SKM-1 (cell line): ENCODE results near the gene IL32.

Experiments used
- DNase-seq: peaks from one replicate; lab custom pipeline; 2025; ENCODE audit not compliant: unreplicated experiment; lab: John Stamatoyannopoulos, UW

The IL32 gene

DNA sequence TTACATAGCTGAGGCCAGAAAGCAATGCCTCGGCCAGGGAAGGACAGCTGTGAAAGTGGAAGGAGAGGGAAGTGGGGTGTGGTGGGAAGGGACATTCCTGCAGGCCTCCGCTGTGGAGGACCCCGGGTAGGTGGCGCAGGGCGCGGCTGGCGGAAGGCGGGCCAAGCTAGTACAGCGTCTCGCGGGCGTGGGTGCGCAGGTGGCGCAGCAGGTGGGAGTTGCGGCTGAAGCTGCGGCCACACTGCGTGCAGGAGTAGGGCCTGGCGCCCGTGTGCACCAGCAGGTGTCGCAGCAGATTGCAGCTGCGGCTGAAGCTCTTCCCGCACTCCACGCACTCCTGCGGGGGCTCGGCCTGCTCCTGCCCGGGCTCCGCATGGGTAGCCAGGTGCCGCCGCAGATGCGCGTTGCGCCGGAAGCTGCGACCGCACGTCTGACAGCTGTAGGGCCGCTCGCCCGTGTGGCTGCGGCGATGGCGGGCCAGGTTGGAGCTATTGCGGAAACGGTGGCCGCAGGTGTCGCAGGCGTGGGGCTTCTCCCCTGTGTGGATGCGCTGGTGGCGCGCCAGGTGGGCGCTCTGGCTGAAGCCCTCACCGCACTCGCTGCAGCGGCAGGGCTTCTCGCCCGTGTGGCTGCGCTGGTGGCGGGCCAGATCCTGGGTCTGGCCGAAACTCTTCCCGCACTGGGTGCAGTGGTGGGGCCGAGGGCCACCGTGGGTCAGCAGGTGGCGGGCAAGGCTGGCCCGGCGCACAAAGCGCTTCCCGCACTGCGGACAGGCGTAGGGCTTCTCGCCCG lies 23.7 kb downstream of the IL32 start:
- no peak for DNase-seq

DNA sequence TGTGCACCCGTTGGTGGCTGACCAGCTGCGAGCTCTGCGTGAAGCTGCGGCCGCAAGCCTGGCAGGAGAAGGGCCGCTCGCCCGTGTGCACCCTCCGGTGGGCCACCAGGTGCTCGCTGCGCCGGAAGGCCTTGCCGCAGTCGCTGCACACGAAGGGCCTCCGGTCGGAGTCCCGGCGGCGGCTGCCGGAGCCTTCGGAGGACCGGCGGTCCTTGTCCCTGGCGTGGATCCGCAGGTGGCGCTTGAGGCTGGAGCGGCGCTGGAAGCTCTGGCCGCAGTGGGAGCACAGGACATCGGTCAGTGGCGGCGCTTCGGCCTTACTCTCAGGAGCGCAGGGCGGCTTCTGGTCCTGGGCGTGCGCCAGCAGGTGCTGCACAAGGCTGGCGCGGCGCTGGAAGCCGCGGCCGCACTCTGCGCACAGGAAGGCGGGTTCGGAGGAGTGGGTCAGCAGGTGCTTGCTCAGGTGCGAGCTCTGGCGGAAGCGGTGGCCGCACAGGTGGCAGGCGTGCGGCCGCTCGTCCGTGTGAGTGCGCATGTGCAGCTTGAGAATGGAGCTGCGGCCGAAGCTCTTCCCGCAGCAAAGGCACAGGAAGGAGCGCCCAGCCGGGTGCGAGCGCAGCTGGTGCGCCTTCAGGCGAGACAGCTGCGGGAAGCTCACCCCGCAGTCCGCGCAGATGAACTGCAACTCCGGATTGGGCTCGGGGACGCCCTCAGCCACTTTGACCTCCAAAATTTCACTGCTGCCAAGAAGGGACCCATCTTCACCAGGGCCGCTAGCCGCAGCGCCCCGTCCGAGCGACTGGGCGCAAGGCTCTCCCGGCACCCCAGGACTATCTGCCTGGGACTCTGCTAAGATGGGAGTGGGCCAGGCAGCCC lies 24.5 kb downstream of the IL32 start:
- DNase-seq: no peak

DNA sequence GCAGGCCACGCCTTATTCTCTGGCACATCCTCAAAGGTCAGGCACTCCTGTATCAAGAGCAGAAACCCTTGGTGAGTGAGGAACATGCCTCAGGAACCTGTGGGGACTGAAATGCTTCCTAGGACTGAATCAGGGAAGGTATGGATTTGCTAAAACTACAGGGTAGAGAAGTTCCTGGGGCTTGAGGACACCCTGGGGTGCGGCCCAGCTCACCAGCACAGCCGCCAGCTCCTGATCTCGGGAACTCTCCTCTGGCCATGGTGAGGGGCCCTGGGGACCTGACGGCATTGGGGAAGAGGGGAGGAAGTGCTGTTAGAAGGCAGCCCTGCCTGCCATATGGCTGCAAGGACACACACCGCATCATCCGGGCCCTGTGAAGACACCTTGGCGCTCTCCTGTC lies 26.1 kb downstream of the IL32 start:
- no peak for DNase-seq

DNA sequence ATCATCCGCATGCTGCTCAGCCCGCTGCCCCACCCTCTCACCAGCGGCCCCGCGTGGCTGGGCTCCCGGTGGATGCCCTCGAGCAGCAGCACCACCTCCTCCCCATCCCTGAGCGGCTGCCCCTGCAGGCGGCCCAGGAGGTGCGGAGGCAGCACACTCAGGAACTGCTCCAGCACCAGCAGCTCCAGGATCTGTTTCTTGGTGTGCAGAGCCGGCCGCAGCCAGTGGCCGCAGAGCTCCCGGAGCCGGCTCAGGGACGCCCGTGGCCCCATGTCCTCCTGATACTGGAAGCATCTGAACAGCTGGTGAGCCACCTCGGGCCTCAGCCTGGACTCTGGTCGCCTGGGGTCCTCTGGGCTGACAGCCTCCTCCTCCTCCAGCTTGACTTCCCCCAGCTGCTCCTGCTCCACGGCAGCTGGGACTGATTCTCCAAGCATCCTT lies 27.1 kb downstream of the IL32 start:
- no peak for DNase-seq

DNA sequence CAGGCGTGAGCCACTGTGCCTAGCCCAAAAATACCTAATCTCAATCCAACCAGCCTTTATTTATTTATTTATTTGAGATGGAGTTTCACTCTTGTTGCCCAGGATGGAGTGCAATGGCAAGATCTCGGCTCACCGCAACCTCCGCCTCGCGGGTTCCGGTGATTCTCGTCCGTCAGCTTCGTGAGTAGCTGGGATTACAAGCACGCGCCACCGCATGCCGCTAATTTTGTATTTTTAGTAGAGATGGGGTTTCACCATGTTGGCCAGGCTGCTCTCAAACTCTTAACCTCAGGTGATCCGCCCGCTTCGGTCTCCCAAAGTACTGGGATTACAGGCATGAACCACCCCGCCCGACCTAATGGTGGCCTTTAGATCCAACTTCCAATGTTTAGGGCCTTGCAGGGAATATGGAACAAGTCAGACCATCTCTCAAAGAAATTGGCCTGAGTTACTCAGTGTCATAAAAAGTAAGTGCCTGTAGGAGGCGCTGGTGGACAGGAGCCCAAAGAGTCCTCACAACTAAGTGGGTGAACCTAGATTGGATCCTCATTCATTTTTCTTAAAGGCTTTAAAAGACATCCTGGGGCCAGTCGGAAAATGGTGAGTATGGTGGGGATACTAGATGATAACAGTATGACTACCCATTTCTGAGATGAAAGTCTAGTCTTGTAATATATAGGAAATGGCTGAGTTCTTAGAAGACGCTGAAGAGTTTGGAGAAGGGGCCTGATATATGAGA lies 29.0 kb downstream of the IL32 start:
- no peak for DNase-seq

DNA sequence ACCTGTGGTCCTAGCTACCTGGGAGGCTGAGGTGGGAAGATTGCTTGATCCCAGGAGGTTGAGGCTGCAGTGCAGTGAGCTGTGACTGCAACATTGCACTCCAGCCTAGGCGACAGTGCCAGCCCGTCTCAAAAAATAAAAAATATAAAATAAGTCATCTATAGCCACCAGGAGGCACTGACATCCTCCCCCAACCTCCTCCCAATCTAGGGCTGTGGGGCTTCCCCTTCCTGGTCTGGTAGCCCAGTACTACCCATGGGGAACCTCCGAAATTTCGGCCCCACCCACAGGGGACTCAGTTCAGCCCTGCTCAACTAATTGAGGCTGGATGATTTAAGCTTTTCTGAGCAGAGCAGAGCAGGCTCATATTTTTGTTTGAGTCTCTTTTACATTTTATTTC lies 30.4 kb downstream of the IL32 start:
- peak; percentile 76 for DNase-seq

DNA sequence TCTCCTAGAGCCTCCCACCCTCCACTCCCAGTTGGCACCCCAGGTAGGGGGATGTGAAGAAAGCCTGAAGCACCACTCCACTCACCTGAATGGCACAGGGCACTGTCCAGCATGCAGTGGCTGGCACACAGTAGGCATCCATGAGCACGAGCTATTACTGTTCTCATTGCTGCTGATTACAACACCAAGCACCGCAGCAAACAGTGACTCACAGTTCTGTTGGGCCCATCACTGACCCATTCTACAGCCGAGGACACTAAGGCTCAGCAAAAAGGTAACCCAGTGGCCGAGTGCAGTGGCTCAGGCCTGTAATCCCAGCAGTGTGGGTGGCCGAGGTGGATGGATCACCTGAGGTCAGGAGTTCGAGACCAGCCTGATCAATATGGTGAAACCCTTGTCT lies 30.9 kb downstream of the IL32 start:
- no peak for DNase-seq

DNA sequence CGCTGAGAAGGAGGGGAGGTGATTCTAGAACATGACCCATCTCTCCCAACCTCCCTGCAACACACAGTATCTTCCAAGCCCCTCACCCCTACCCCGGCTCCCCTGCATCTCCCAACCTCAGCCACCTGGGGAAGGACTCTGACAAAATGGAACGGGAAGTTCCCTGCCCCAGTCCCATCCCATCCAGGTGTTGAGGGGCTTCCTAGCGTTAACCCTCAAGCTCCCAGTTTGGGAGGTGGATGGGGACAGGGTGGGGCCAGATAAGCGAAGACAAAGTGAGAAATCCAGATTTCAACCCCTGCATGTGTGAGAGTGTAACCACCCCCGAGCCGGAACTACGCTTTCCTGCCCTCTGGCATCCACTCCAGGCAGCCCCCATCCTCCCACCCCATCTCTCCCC lies 31.8 kb downstream of the IL32 start:
- DNase-seq: no peak

DNA sequence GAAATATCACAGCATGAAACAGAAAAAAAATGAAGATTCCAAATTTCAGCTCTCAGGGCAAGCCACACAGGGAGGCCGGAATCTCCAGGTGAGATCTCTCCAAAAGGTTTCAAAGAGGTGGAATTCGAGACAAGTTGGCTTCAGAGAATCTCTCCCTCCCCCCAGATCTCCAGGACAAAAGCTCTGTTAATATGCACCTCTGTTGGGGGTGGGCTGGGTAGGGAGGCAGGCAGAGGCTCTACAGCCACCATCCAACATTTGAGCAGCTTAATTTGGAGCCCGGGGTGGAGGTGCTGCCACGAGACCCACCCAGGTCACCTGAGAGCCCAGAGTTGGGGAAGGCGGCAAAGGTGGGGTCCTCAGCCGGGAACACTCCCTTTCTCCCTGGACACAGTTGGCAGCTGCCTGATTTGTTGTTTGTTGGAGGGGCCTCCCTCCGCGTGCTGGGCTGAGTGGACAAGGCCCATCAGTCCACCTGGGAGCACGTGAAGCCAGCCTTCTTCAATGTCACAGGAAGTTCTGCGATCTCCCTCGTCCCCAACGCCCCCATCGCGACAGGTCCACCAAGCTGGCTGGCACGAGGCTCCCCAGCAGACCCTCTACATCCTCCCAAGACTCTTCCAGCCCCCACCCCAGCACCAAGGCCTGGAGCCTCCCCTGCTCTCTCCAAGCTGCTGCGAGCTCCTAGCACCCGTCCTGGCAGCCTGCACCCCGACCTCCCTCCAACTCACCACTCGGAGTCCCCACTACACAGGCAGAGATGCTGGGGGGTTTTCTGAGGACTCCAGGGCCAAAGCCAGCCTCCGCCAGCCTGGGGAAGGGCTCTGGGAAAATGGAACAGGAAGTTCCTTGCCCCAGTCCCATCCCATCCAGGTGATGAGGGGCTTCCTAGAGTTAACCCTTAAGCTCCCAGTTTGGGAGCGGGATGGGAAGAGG lies 33.3 kb downstream of the IL32 start, which contains the start of gene ZSCAN10:
Gene ZSCAN10 (minus strand): TSS at position 836 of the 936 bp plus-strand sequence. CDS start 6,357 bp downstream, outside the sequence.
- DNase-seq: no peak

DNA sequence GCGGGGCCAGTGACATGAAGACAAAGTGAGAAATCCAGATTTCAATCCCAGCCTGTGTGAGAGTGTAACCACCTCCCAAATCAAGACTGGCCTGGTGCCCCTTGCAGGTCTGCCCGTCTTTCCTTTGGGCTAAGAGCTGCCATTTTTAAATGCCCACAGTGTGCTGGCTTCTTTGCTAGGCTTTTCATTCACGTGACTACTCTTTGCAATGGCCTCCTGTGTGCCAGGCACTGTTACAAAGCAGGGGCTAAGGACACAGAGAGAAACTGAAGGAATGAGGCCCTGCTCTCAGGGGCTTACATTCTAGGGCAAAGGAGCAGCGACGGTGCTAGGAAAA lies 33.9 kb downstream of the IL32 start:
- DNase-seq: no peak

DNA sequence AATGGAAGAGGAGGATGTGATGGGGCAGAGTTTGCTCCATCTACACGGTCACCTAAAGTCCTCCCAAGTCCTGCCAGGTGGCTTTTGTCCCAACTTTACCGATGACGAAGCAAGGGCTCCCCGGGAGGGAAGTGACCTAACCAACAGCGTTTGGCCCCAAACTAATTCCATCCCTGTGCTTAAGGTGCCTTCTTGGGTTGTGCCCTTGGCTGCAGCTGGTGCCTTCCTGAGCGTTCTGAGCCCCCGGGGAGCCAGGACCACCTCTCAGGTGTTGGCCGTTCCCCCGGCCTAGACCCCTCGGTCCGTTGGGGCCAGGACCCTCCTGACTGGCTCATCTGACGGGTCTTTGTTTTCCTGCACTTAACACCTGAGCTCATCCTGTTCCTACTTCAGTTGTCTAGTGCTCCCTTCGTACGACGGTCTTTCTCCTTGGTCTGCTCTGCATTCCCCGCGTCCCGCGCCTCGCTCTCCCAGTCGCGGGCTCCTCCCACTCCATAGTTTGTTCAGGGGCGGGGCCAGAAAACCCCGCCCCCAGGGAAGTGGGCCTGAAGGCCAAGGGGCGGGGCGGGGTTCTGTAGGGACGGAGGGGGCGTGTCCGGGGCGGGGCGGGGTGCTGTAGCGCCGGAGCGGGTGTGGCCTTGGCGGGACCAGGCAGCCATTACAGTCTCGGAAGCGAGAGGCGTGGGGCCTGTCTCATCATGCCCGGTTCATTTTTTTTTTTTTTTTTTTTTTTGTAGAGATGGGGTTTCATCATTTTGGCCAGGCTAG lies 34.5 kb downstream of the IL32 start:
- peak; percentile 28 for DNase-seq

DNA sequence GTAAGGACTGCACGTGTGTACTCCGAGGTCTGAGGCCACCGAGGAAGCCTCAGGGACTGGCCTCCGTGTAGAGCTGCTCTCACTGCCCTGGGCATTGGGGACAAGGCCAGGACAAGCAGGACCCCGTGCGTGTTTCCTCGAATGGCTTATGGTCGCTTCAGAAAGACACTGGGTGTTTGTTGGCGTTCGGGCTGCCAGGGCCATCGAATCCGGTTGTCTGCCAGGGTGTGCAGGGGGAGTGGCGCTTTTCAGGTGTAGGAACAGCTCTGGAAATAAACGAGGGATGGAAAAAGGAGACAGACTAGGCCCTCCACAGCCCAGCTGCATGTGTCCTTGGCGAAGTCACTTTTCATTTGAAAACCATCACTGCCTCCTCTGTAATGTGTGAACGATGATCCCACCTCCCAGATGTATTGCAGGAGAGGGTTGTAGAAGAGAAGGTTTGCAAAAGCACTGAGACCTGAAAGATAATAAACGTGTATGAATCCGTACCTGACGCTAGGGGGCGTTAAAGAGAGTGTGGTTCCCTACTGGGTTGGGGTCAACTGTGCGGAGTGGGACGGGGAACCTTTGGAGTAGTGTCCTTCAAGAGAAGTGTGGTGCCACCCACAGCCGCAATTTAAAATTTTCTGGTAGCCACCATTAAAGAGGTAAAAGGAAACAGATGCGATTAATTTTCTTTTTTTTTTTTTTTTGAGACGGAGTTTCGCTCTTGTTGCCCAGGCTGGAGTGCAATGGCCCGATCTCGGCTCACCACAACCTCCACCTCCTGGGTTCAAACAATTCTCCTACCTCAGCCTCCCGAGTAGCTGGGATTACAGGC lies 35.8 kb downstream of the IL32 start:
- peak; percentile 57 for DNase-seq

DNA sequence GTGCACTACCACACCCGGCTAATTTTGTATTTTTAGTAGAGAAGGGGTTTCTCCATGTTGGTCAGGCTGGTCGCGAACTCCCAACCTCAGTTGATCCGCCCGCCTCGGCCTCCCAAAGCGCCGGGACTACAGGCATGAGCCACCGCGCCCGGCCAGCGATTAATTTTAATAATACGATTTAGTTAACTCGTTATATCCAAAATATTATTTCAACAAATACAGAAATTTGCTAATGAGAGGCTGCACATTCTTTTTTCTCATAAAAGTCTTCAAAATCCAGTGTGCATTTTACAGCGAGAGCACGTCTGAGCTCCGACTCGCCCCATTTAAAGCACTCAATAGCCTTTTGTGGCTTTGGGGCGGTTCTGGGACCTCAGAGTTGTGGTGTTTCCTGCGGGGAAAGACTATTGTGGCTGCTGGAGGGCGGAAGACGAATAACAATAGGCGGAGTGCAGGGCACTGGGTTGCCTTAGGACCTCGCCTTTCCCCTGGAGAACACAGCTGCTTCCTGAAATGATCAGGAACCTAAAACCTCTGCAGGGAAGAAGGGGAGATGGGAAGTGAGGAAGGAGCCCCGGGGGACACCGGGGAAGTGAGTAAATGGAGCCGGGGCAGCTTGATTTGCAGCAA lies 36.5 kb downstream of the IL32 start:
- DNase-seq: no peak

DNA sequence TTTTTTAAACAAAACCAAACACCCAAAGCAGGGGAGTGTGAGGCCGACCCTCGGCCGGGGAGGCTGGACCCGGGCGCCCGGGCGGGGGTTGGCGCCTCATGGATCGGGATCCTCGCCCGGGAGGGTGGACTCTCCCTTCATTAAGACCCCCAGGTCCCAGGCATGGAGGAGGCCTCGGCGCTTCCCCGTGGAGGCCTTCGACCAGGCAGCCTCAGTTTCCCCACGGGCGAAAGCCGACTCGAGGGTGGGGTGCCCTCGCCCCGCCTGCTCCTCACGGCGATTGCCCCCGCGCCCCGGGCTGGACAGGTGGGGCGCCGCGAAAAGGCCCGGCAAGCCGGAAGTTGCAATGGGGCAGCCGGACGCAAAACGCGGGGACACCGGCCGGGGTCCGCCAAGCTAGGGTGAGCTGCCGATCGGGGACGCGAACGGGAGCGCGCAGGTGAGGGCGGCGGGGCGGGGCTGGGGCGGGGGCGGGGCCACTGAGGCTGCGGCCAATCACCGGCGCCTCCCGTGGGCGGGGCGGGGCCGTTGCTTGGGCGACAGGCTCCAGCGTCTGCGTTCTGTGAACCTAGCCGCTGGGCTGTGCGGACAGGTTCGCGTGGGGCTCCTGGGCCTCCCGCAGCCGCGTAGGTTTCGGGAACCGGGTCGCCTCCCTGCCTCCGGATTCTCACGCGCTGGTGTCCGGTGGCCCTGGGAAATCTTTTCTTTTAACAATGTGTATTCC lies 40.9 kb downstream of the IL32 start:
- DNase-seq: peak; percentile 62

DNA sequence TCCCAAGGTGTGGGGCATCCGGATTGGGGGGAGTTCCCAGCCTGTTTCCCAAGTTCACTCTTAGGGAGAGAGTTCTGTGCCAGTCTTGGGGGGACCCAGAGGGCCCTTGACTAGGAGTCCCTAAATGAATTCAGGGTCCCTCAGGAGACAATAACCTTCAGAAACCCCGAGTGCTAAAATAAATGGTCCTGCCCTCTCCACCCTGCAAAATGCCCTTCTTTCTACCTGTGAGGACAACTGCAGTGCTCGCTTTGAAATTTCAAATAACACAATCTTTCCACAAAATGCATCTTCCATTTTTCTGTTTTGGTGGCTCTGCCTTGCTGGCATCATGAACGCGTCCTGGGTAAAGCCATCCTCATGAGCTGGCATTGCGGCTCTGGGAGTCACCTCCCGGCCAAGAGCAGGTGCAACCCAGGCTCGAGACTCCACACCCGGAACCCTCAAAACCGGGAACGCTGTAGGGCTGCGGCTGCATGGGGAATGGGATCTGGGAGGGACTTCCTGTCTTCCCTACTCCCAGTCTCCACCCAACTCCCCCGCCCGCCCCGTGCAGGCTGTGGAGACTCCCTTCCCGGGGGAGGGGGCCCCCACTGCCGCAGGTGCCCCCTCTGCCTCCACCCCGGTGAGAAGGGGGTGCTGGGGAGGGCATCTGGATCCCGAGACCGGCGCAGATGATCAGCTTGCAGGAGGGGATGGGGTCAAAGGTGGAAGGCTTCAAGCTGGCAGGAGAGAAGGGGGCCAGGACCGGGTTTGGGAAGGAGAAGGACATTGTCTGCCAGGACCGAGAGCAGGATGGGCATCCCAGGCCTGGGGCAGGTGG lies 46.8 kb downstream of the IL32 start, which contains the start of gene ZNF205:
Gene ZNF205 (plus strand): TSS at position 529 of the 823 bp plus-strand sequence. CDS start 845 bp downstream, outside the sequence.
- DNase-seq: no peak

DNA sequence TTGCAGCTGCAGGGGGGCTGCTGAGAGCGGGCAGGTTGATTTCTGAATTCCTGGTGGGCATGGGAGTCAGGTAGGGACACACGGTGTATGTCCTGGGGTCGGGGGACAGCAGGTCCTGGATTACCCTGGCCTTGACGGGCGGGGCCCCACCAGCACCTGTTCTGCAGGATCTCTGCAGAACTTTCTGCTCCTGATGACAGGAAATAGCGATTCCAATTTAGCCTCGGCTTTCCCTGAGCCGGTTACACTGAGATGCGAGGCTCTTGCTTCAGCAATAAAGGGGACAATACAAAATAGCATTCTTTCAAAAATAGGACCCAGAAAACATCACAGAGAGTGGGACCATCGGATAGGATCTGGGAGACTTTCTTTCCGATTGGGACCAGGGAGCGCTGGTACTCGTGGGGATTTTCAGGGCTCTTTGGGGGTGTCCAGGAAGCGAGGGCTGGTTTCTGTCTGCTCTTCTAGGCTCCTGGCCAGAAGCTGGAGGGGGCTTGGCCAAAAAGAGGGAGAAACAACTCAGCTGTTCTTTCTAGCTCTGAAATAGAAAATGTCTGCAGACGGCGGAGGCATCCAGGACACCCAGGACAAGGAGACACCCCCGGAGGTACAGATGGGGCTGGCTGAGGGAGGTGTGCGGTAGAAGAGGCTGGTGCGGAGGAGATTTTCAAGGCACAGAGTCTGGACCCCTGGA lies 47.6 kb downstream of the IL32 start:
- DNase-seq: no peak
